HL-60/S4 (cell line): ENCODE measurements around the gene ELMO2.

Experiments used
- in situ Hi-C: fragments of 300-500 bp; cut with MboI; formaldehyde crosslinking; loops from 2 replicates; pipeline ENCODE4 v1.14.3; 2022; ENCODE audit warnings: low sequenced_read_pairs

Gene ELMO2

GRCh38 chr20:46334303-46334904, 72.0 kb downstream of the ELMO2 start:
- in situ Hi-C loops: no loop called here

GRCh38 chr20:46333161-46333991, 73.0 kb downstream of the ELMO2 start:
- in situ Hi-C loops: no loop called here

GRCh38 chr20:46332373-46333160, 73.8 kb downstream of the ELMO2 start:
- in situ Hi-C loops: no loop called here

GRCh38 chr20:46331611-46332361, 74.6 kb downstream of the ELMO2 start:
- in situ Hi-C loops: no loop called here

GRCh38 chr20:46330831-46331371, 75.5 kb downstream of the ELMO2 start:
- in situ Hi-C loops: no loop called here

- in situ Hi-C loops: no loop called here
These were observed 76.2 kb downstream of the ELMO2 start for GRCh38 chr20:46330072-46330763.

GRCh38 chr20:46328200-46328882, 78.1 kb downstream of the ELMO2 start:
- in situ Hi-C loops: no loop called here

GRCh38 chr20:46327557-46327956, 78.9 kb downstream of the ELMO2 start:
- in situ Hi-C loops: no loop called here

- in situ Hi-C loops: no loop called here
These were observed 80.6 kb downstream of the ELMO2 start for GRCh38 chr20:46325789-46326188.

GRCh38 chr20:46324960-46325703, 81.3 kb downstream of the ELMO2 start:
- in situ Hi-C loops: no loop called here

GRCh38 chr20:46324379-46324778, 82.0 kb downstream of the ELMO2 start:
- in situ Hi-C loops: no loop called here

GRCh38 chr20:46323557-46323956, 82.9 kb downstream of the ELMO2 start:
- in situ Hi-C loops: no loop called here

GRCh38 chr20:46322641-46323040, 83.8 kb downstream of the ELMO2 start:
- in situ Hi-C loops: no loop called here

- in situ Hi-C loops: no loop called here
These were observed 88.7 kb downstream of the ELMO2 start for GRCh38 chr20:46317685-46318177.

GRCh38 chr20:46316984-46317684, 89.3 kb downstream of the ELMO2 start:
- in situ Hi-C loops: no loop called here
